Measurements from ENCODE around the gene DNAJB1. TPM values are rescaled to one million over a fixed set of nuclear protein-coding genes. Genes with fewer than 3 reads are reported as not detected.

The DNAJB1 gene
- total and polyA plus RNA-seq, 2 of the 4 experiments (the other 2 are of a cell fraction), result 88.2 to 95.4 TPM

GRCh38 chr19:14563989-14564651 is 45.9 kb upstream of the DNAJB1 start:
- WGBS, 2 experiments (ENCODE audit: extremely low coverage in 2 of 2, insufficient read length in 1 of 2), result no CpG with 5 or more reads among the region's 33 CpGs
- H4K91ac ChIP-seq (ENCODE audit: insufficient read depth, low read depth, low read length), result no peak overlapping the region
- dilution Hi-C loops (cut with HindIII; ENCODE audit: low sequenced_read_pairs, unreplicated experiment), result no loop called here
- H3K4me3 ChIP-seq (ENCODE audit: insufficient read depth, low read depth, low read length), result no peak overlapping the region
- no peak for TF ChIP-seq USF2 (IDR thresholded peaks at IDR 0.05; ENCODE audit: low read depth, low read length)
- TF ChIP-seq CEBPB (IDR thresholded peaks at IDR 0.05; ENCODE audit: low read depth, low read length), result 0 out of 2 replicates have a peak, but pooled peaks have one; percentile 6
- no peaks in the 10 kb centered on the region for H3K9me3 ChIP-seq (ENCODE audit: control insufficient read depth, insufficient read depth, low read length)
- H2AK5ac ChIP-seq (ENCODE audit: low read depth, low read length), result no peak overlapping the region
- H3K14ac ChIP-seq (replicated peaks; ENCODE audit: low read depth, low read length), result no peak overlapping the region
- no TSS peak for BruUV-seq (replicated peaks)
- DNase-seq (no peak), ATAC-seq (ENCODE audit: low read depth) (peak; percentile 27)
- no peak overlapping the region for H2BK5ac ChIP-seq (ENCODE audit: low read depth, low read length, poor library complexity, severe bottlenecking)
- H3K56ac ChIP-seq (ENCODE audit: extremely low read depth, insufficient read depth, low read length), result no peak overlapping the region
- no peak overlapping the region for H2BK20ac ChIP-seq (ENCODE audit: low read depth, low read length)
- H3K27ac ChIP-seq (ENCODE audit: insufficient read depth, low read length), result no peak overlapping the region
- no peaks in the 10 kb centered on the region for H3K27me3 ChIP-seq (ENCODE audit: control insufficient read depth, insufficient read depth, low read length)
- peaks cover 15% of the 10 kb centered on the region; the same call in 1 of the 2 replicates for H3K36me3 ChIP-seq (ENCODE audit: control insufficient read depth, insufficient read depth, low read length)
- H3K9ac ChIP-seq (ENCODE audit: low read depth, low read length), result no peak overlapping the region
- intact Hi-C loops (cut with micrococcal nuclease), result no loop called here
- H3K79me1 ChIP-seq (ENCODE audit: low read depth in 1 of 2, low read length in 2 of 2), result peaks cover 9 to 24% of the 10 kb centered on the region in 2 experiments
- no peak overlapping the region for H3K23ac ChIP-seq (ENCODE audit: low read depth, low read length)
- in situ Hi-C loops (cut with MboI; ENCODE audit: low sequenced_read_pairs), result loop anchor here (25.0 kb wide), 1 partner anchor 873 kb away; the partner anchor contains the start of gene WIZ
- H4K20me1 ChIP-seq (ENCODE audit: insufficient read depth, low read length), result no peaks in the 10 kb centered on the region
- no peak overlapping the region for H2AK9ac ChIP-seq (replicated peaks; ENCODE audit: low read depth, low read length, poor library complexity)
- H3K4ac ChIP-seq (ENCODE audit: low read depth, low read length), result no peak overlapping the region
- H3K9me1 ChIP-seq (ENCODE audit: insufficient read depth, low read length), result no peaks in the 10 kb centered on the region
- peaks cover 5% of the 10 kb centered on the region; the same call in 1 of the 2 replicates for H3K4me1 ChIP-seq (ENCODE audit: control insufficient read depth, insufficient read depth, low read length)
- no peak overlapping the region for H3K18ac ChIP-seq (ENCODE audit: low read depth, low read length)
- no peak overlapping the region for H4K5ac ChIP-seq (ENCODE audit: low read depth, low read length)
- H2BK120ac ChIP-seq (ENCODE audit: low read depth, low read length), result no peak overlapping the region
- no peak overlapping the region for H2AFZ ChIP-seq (replicated peaks; ENCODE audit: low read length, poor library complexity)
- CTCF ChIA-PET, result no interaction called here
- POLR2A ChIA-PET (ENCODE audit: unreplicated experiment), result no interaction called here
- no peak overlapping the region for H2BK15ac ChIP-seq (ENCODE audit: low read depth, low read length)
- no peak overlapping the region for H3K4me2 ChIP-seq (ENCODE audit: low read depth, low read length)
- no peak overlapping the region for H4K8ac ChIP-seq (ENCODE audit: low read depth in 2 of 2, low read length in 2 of 2)

All from IMR-90 (cell line).